Activated CD8-positive, alpha-beta memory T cell treated with anti-CD3 and anti-CD28 coated beads for 36 hours (primary cell): ENCODE data around the gene RNF130. TPM values are rescaled to one million over a fixed set of nuclear protein-coding genes. Genes with fewer than 3 reads are reported as not detected.
"Not testable (repeated sequence)": the region's sequence is repeated elsewhere in the genome, so short reads cannot be mapped to it uniquely, and the experiment has no call there.

Experiments used
- CTCF ChIA-PET: fragments of 350-600 bp; sonication (Branson Sonifier 250); formaldehyde crosslinking; loops from one replicate; lab custom pipeline; 2021; ENCODE audit warnings: antibody characterized with exemption; lab: Charles Lee
- POLR2A ChIA-PET: fragments of 350-600 bp; sonication (Branson Sonifier 250); formaldehyde crosslinking; loops from one replicate; lab custom pipeline; 2021; ENCODE audit warnings: antibody characterized with exemption; lab: Charles Lee
- total RNA-seq, 2 experiments: library from RNA; stranded (reverse); gene quantifications; one replicate each; pipeline ENCODE4 v1.2.3, GENCODE V29; 2021

The RNF130 gene
- total RNA-seq, 2 experiments from 2014 or later = 15.3 to 15.7 TPM

DNA sequence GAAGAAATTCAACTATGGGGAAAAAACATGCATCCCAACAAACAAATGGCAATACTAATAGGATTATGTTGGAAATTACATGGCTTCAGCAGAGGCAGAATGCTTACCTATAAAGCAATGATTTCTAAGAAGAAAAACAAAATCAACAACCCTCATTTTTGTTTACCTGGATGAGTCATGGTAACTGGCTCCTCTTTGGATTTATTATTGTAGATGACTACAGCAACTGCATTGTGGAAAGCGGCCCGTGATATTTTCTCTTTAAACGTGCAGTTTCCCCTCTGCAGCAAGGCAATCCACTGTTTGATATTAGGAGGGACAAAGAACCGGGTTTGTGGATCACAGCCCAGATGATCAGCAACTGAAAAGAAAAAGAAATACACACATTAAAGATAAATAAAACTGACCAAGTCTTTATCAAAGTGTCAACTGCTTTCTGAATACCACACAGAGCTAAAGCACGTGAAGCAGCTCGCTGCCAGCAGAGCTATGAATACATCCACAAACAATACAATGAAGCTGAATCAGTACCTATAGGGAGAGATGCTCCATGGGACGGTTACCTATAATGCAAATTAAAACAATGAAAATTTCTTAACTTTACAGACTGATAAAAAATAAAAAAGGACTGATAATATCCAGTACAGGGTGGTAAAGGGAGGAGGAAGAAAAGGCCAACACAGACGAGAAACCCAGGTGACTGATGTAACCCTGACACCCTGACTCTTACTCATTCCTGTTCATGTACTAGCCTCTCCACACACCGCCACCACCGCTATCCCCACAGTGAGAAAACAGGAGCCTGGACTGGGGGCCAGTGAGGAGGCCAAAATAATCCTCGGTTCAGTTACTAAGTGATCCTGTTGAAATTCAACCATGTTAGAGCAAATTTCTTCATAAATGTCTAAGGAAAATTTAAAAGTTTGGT lies 31.0 kb downstream of the RNF130 start:
- ChIA-PET CTCF (no interaction called here), POLR2A (no interaction called here)

- CTCF ChIA-PET = no interaction called here
- POLR2A ChIA-PET = interaction anchor here (0.6 kb wide), 1 partner anchor 131 kb away, joined by 5 read pairs; no protein-coding TSS in a partner anchor
Measured at GRCh38 chr5:180035206-180035931, 36.2 kb downstream of the RNF130 start.

DNA sequence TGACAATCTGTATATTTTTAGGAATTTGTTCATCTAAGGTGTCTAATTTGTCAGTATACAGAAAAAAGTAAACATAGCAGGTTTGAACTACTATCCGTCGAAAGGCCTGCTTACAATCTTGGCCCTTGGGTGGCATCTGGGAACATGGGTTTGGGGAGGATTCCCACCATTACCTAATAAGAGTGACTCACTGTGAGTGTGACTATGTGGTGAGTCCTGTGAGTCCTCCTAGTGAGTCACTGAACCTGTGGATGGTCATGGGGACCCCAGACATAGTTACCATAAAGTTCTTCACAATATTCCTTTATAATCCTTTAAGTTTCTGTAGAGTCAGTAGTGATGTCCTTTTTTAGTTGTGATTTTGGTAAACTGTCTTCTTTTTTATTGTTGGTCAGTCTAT lies 37.0 kb downstream of the RNF130 start:
- ChIA-PET POLR2A (no interaction called here), CTCF (no interaction called here)

- POLR2A ChIA-PET = no interaction called here
Measured at GRCh38 chr5:180027459-180028089, 44.0 kb downstream of the RNF130 start.

DNA sequence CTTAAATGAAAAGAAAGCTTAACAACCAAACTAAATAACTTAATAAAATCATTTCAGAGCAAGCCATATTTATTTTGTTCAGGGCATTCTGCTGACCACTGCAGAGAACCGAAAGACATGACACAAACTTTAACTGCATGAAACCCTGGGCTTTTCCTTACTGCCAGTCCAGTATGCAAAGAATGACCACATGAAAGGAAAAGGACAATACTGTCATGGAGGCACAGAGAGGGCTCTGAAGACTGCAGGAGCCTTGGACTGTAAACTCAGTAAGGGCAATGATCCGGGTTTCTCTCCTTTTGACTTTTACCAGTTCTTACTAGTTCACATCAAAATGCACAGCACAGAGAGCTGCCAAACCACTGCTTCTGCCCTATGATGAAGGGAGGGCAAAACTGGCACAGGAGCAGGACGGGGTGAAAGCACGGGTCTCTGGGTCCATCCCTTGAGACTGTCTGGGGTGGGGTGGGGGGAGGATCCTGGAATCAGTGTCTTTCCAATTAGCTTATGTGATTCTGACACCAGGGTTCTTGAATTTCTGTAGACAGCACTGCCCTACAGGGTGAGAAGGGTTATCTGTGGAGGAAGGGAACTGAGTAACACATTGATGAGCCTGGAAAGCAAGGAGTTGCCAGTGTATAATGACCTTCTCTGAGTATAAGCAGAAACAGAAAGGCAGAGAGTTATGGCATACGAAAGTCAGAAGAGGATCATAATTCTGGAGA lies 44.7 kb downstream of the RNF130 start:
- POLR2A ChIA-PET = no interaction called here
- CTCF ChIA-PET = no interaction called here

More at GRCh38 chr5:180027459-180028089, 44.0 kb downstream of the RNF130 start:
- CTCF ChIA-PET = no interaction called here

DNA sequence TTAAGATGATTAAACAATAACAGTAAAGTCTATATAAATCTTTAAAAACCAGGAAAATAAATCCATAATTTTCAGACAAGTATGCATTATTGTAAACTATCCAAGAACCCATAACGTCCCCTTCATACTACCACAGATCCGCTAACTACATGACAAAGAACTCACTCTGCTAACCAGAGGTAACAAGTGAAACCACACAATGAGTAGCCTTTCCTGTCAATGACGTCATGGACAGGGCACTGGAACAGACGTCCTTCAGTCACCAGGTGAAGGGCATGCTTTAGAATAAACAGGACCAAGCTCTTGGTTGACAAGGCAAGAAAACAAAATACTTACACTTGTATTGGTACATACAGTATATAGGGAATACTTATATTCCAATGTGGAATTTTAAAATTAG lies 45.2 kb downstream of the RNF130 start:
- CTCF ChIA-PET = no interaction called here
- POLR2A ChIA-PET = no interaction called here

GRCh38 chr5:180021900-180022299 lies 49.7 kb downstream of the RNF130 start:
- POLR2A ChIA-PET = no interaction called here
- CTCF ChIA-PET = no interaction called here

DNA sequence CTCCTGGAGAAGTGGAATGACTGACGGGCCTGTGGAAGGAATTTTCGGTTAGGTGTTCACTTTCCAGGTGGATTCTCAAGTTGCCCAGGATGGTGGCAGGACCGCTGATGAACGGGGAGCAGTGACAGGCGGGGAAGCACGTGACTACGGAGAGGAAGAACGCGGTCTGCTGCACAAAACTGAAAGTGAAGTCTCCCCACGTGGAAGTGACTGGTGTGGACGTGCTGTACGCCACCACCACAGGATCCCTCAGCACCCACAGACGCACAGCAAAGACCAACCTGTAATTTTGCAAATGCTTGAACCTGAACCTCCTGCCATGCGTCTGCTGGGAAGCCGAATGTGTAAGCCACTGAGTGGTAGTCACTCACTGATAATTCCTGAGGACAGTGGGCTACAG lies 51.4 kb downstream of the RNF130 start:
- ChIA-PET CTCF (no interaction called here), POLR2A (no interaction called here)

DNA sequence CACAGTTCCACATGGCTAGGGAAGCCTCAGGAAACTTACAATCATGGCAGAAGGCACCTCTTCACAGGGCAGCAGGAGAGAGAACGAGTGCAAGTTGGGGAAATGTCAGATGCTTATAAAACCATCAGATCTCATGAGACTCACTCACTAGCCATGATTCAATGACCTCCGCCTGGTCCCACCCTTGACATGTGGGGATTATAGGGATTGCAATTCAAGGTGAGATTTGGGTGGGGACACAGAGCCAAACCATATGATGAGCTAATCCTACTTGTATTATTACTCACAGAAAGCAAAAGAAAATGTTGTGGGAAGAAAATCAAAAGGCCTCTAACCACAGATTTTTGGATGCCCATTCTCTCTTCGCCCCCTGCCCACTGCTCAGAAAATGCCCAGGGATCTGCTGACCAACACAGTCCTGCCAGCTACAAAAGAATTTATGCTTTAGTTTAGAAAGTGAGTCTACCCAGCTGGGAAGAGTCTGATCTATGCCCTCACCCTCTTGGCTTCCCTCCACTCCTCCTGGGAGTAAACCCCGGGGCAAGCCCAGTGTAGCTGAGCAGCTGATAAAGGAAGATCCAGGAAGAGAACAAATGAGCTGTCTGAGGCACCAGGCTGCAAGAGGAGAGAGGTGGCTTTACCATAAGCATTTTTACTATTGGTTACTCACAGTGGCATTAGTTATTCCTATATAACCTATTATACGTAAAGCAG lies 53.1 kb downstream of the RNF130 start:
- ChIA-PET POLR2A (no interaction called here), CTCF (interaction anchor here (0.5 to 1.1 kb wide), 2 partner anchors 11 to 142 kb away, joined by 5 read pairs; no protein-coding TSS in a partner anchor)

DNA sequence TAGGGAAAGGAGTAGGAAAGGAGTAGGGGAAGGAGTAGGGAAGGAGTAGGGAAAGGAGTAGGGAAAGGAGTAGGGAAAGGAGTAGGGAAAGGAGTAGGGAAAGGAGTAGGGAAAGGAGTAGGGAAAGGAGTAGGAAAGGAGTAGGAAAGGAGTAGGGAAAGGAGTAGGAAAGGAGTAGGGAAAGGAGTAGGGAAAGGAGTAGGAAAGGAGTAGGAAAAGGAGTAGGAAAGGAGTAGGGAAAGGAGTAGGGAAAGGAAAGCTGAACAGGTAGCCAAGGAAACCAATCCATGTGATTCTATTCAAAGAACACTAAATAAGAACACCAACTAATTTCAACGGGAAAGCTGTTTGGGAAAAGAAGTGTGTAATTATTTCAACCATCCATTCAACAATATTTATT lies 56.0 kb downstream of the RNF130 start:
- CTCF ChIA-PET, POLR2A ChIA-PET: not testable (repeated sequence)

- ChIA-PET POLR2A (no interaction called here), CTCF (no interaction called here)
Measured at GRCh38 chr5:180013678-180014077, 57.9 kb downstream of the RNF130 start.

- ChIA-PET POLR2A (no interaction called here), CTCF (no interaction called here)
Measured at GRCh38 chr5:180012316-180012715, 59.2 kb downstream of the RNF130 start.

DNA sequence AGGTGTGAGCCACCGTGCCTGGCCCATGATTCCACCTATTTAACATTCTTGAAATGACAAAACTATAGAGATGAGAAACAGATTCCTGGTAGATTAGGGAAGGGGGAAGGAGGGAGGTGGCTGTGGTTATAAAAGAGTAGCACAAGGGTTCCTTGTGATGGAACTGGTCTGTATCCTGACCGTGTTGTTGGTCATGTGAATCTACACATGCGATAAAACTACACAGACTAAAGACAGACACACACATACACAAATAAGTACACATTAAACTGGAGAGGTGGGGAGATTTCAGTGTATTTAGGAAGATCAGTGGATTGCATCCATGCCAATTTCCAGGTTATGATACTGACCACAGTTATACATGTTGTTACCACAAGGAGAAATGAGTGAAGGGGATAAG lies 60.9 kb downstream of the RNF130 start:
- POLR2A ChIA-PET = no interaction called here
- CTCF ChIA-PET = no interaction called here

GRCh38 chr5:180009581-180009980 lies 62.0 kb downstream of the RNF130 start:
- POLR2A ChIA-PET = no interaction called here
- CTCF ChIA-PET = no interaction called here

- POLR2A ChIA-PET = no interaction called here
- CTCF ChIA-PET = no interaction called here
Measured at GRCh38 chr5:180008433-180008832, 63.1 kb downstream of the RNF130 start.

- POLR2A ChIA-PET = no interaction called here
- CTCF ChIA-PET = no interaction called here
Measured at GRCh38 chr5:180007582-180007981, 64.0 kb downstream of the RNF130 start.

- ChIA-PET CTCF (no interaction called here), POLR2A (no interaction called here)
Measured at GRCh38 chr5:180006141-180006540, 65.4 kb downstream of the RNF130 start.

DNA sequence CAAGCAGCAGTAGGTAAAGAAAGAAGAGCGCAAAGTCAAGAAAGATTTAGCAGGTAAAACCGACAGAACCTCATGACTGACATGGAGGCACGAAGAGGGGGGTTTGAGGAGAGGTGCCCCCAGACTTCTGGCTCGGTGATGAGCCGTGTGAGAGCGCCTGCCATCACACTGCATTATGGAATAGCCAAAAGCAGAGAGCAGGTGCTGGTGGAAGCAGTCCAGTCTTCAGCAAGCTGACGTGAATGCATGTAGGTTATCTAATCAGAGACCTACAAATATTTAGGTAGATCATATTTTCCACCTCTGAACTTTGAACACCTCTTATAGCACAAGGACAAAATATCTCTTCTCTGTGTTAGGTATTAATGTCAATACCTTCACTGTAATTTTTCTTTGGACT lies 68.4 kb downstream of the RNF130 start:
- POLR2A ChIA-PET = no interaction called here
- CTCF ChIA-PET = no interaction called here

DNA sequence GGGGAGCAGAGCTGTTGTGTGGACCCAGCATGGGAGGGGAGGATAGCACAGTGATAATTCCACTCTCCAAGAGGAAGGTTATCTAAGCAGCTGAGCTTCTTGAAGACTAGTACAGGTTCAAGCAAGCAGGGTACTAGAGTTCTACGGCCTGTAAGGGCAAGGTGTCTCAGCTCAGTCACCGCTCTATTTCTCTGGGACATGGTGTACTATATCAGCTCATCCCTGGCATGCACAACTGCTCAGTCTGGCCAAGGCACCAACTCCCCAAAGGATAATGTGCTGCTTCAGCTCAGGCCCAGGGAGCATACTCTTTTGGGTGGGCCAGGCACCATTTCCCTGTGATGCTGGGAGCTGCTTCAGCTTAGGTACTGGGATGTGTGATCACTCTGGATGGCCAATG lies 69.8 kb downstream of the RNF130 start:
- ChIA-PET POLR2A (no interaction called here), CTCF (no interaction called here)
